ENCODE data around the gene SUMF2. TPM values are rescaled to one million over a fixed set of nuclear protein-coding genes. Genes with fewer than 3 reads are reported as not detected.
"Not testable (repeated sequence)": the region's sequence is repeated elsewhere in the genome, so short reads cannot be mapped to it uniquely, and the experiment has no call there.

SUMF2 gene
- total RNA-seq, 1 donor from 2014 or later: 202 TPM

- TF ChIP-seq CTCF (IDR thresholded peaks at IDR 0.05): no peak
- no peaks in the 10 kb centered on the region for H3K36me3 Mint-ChIP-seq (ENCODE audit: unreplicated experiment)
- H3K27me3 Mint-ChIP-seq (ENCODE audit: unreplicated experiment): peaks cover 5% of the 10 kb centered on the region
- H3K4me1 Mint-ChIP-seq (ENCODE audit: unreplicated experiment): peaks cover 12% of the 10 kb centered on the region
- no peak for DNase-seq (ENCODE audit: extremely low spot score, unreplicated experiment)
- H3K4me3 Mint-ChIP-seq (ENCODE audit: unreplicated experiment): no peak overlapping the region
- no peak overlapping the region for H3K27ac Mint-ChIP-seq (ENCODE audit: unreplicated experiment)
- no peaks in the 10 kb centered on the region for H3K9me3 Mint-ChIP-seq (ENCODE audit: unreplicated experiment)
Measured at GRCh38 chr7:56110611-56111010, 46.5 kb downstream of the SUMF2 start.

- not testable (repeated sequence) for H3K4me1 Mint-ChIP-seq (ENCODE audit: unreplicated experiment); H3K9me3 Mint-ChIP-seq (ENCODE audit: unreplicated experiment); H3K36me3 Mint-ChIP-seq (ENCODE audit: unreplicated experiment); H3K27ac Mint-ChIP-seq (ENCODE audit: unreplicated experiment); H3K27me3 Mint-ChIP-seq (ENCODE audit: unreplicated experiment); H3K4me3 Mint-ChIP-seq (ENCODE audit: unreplicated experiment); DNase-seq (ENCODE audit: extremely low spot score, unreplicated experiment)
Measured at GRCh38 chr7:56112244-56112643, 48.2 kb downstream of the SUMF2 start.

- Mint-ChIP-seq H3K27me3 (ENCODE audit: unreplicated experiment) (no peaks in the 10 kb centered on the region), H3K9me3 (ENCODE audit: unreplicated experiment) (no peaks in the 10 kb centered on the region), H3K4me1 (ENCODE audit: unreplicated experiment) (no peaks in the 10 kb centered on the region), H3K27ac (ENCODE audit: unreplicated experiment) (no peak within 1 kb of the TSS), H3K36me3 (ENCODE audit: unreplicated experiment) (no peaks in the 10 kb centered on the region), H3K4me3 (ENCODE audit: unreplicated experiment) (no peak within 1 kb of the TSS)
- DNase-seq (ENCODE audit: extremely low spot score, unreplicated experiment): no peak
- TF ChIP-seq CTCF (IDR thresholded peaks at IDR 0.05): no peak
Measured at GRCh38 chr7:56115852-56116538, 51.9 kb downstream of the SUMF2 start, which contains the start of gene NUPR2. Gene NUPR2, minus strand, starts transcription at chr7:56116417. Its CDS starts 103 bp downstream, at chr7:56116314.

- no peak overlapping the region for H3K27ac Mint-ChIP-seq (ENCODE audit: unreplicated experiment)
- no peak overlapping the region for H3K4me3 Mint-ChIP-seq (ENCODE audit: unreplicated experiment)
- DNase-seq (ENCODE audit: extremely low spot score, unreplicated experiment): no peak
- H3K27me3 Mint-ChIP-seq (ENCODE audit: unreplicated experiment): no peaks in the 10 kb centered on the region
- H3K36me3 Mint-ChIP-seq (ENCODE audit: unreplicated experiment): no peaks in the 10 kb centered on the region
- TF ChIP-seq CTCF (IDR thresholded peaks at IDR 0.05): no peak
- no peaks in the 10 kb centered on the region for H3K9me3 Mint-ChIP-seq (ENCODE audit: unreplicated experiment)
- H3K4me1 Mint-ChIP-seq (ENCODE audit: unreplicated experiment): no peaks in the 10 kb centered on the region
Measured at GRCh38 chr7:56121440-56121839, 57.4 kb downstream of the SUMF2 start.

GRCh38 chr7:56124981-56125380, 60.9 kb downstream of the SUMF2 start:
- Mint-ChIP-seq H3K9me3 (ENCODE audit: unreplicated experiment) (no peaks in the 10 kb centered on the region), H3K36me3 (ENCODE audit: unreplicated experiment) (no peaks in the 10 kb centered on the region), H3K27me3 (ENCODE audit: unreplicated experiment) (no peaks in the 10 kb centered on the region), H3K4me3 (ENCODE audit: unreplicated experiment) (no peak overlapping the region), H3K27ac (ENCODE audit: unreplicated experiment) (no peak overlapping the region), H3K4me1 (ENCODE audit: unreplicated experiment) (no peaks in the 10 kb centered on the region)
- DNase-seq (ENCODE audit: extremely low spot score, unreplicated experiment): no peak
- no peak for TF ChIP-seq CTCF (IDR thresholded peaks at IDR 0.05)
